ENCODE measurements around the gene PLTP. TPM values are rescaled to one million over a fixed set of nuclear protein-coding genes. Genes with fewer than 3 reads are reported as not detected.

The PLTP gene
- total and polyA plus RNA-seq, 2 experiments from 2014 or later, result 108 to 160 TPM

GRCh38 chr20:45898285-45898684, 13.7 kb downstream of the PLTP start:
- H3K4me3 ChIP-seq, result no peak overlapping the region
- H3K79me2 ChIP-seq (replicated peaks; ENCODE audit: insufficient read depth), result no peaks in the 10 kb centered on the region
- Mint-ChIP-seq H3K27me3 (ENCODE audit: insufficient read depth, low read depth, poor library complexity) (peaks cover 17% of the 10 kb centered on the region), H3K4me1 (no peaks in the 10 kb centered on the region; the same call in 2 of the 3 replicates), H3K9me3 (no peaks in the 10 kb centered on the region; the same call in 2 of the 3 replicates), H3K27ac (no peak overlapping the region), H3K36me3 (ENCODE audit: low read depth) (peaks cover 61% of the 10 kb centered on the region), H3K4me3 (no peak overlapping the region)
- H3K27ac ChIP-seq (ENCODE audit: low read depth), result no peak overlapping the region
- H2AFZ ChIP-seq, result no peak overlapping the region
- no peaks in the 10 kb centered on the region for H3K9me2 ChIP-seq (ENCODE audit: insufficient read depth)
- no peaks in the 10 kb centered on the region for H3K27me3 ChIP-seq (ENCODE audit: insufficient read depth)
- H3K4me1 ChIP-seq (ENCODE audit: insufficient read depth), result no peaks in the 10 kb centered on the region
- H3F3A ChIP-seq (replicated peaks; ENCODE audit: low read depth), result 0 out of 2 replicates have a peak, but pooled peaks cover 7% of the 10 kb centered on the region
- no peak overlapping the region for H3K4me2 ChIP-seq
- peaks cover 1% of the 10 kb centered on the region; the same call in 1 of the 2 replicates for H4K20me1 ChIP-seq (replicated peaks; ENCODE audit: insufficient read depth)
- ATAC-seq (no peak), DNase-seq (ENCODE audit: low spot score) (no peak)
- peaks cover 9% of the 10 kb centered on the region; the same call in 1 of the 2 replicates for H3K36me3 ChIP-seq (ENCODE audit: insufficient read depth)
- TF ChIP-seq, protein P1, sequence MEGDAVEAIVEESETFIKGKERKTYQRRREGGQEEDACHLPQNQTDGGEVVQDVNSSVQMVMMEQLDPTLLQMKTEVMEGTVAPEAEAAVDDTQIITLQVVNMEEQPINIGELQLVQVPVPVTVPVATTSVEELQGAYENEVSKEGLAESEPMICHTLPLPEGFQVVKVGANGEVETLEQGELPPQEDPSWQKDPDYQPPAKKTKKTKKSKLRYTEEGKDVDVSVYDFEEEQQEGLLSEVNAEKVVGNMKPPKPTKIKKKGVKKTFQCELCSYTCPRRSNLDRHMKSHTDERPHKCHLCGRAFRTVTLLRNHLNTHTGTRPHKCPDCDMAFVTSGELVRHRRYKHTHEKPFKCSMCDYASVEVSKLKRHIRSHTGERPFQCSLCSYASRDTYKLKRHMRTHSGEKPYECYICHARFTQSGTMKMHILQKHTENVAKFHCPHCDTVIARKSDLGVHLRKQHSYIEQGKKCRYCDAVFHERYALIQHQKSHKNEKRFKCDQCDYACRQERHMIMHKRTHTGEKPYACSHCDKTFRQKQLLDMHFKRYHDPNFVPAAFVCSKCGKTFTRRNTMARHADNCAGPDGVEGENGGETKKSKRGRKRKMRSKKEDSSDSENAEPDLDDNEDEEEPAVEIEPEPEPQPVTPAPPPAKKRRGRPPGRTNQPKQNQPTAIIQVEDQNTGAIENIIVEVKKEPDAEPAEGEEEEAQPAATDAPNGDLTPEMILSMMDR (conservative IDR thresholded peaks at IDR 0.05; ENCODE audit: low read depth in 2 of 2), result no peak
- no peak for TF ChIP-seq CREB1 (CRISPR knock-in tag; IDR thresholded peaks at IDR 0.05; ENCODE audit: low read depth)
- no peak for TF ChIP-seq ZNF114 (CRISPR knock-in tag; IDR thresholded peaks at IDR 0.05)
- no peak for TF ChIP-seq NANOG (IDR thresholded peaks at IDR 0.05; ENCODE audit: borderline replicate concordance)
- TF ChIP-seq, protein P2, sequence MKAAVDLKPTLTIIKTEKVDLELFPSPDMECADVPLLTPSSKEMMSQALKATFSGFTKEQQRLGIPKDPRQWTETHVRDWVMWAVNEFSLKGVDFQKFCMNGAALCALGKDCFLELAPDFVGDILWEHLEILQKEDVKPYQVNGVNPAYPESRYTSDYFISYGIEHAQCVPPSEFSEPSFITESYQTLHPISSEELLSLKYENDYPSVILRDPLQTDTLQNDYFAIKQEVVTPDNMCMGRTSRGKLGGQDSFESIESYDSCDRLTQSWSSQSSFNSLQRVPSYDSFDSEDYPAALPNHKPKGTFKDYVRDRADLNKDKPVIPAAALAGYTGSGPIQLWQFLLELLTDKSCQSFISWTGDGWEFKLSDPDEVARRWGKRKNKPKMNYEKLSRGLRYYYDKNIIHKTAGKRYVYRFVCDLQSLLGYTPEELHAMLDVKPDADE (IDR thresholded peaks at IDR 0.05), result no peak
- TF ChIP-seq STAT1 (IDR thresholded peaks at IDR 0.05; ENCODE audit: unreplicated experiment), result no peak
- TF ChIP-seq EZH2phosphoT487 (IDR thresholded peaks at IDR 0.05; ENCODE audit: unreplicated experiment), result no peak
- TF ChIP-seq EZH2 (IDR thresholded peaks at IDR 0.05; ENCODE audit: low read depth, unreplicated experiment), result no peak
- no peak for TF ChIP-seq ZNF462 (CRISPR knock-in tag; IDR thresholded peaks at IDR 0.05)
- TF ChIP-seq ZNF331 (CRISPR knock-in tag; IDR thresholded peaks at IDR 0.05; ENCODE audit: low read depth), result no peak
- no peak for TF ChIP-seq REST (IDR thresholded peaks at IDR 0.05; ENCODE audit: unreplicated experiment)
- no peak for TF ChIP-seq JUNB (IDR thresholded peaks at IDR 0.05; ENCODE audit: unreplicated experiment)
